Progenitor cell of endocrine pancreas (in vitro differentiated cells): ENCODE measurements around the gene ADGRF5. TPM values are rescaled to one million over a fixed set of nuclear protein-coding genes. Genes with fewer than 3 reads are reported as not detected.

ENCODE experiments used
- DNase-seq: peaks from one replicate; pipeline ENCODE4 v3.0.0; 2021; ENCODE audit warnings: low spot score; ENCODE audit not compliant: unreplicated experiment
- H3K27ac Mint-ChIP-seq: 2 replicates; pipeline ENCODE4 v1.8.0; 2021; ENCODE audit warnings: mild to moderate bottlenecking, moderate library complexity, mixed read lengths
- H3K27me3 Mint-ChIP-seq: 2 replicates; pipeline ENCODE4 v1.8.0; 2021; ENCODE audit warnings: mixed read lengths
- H3K36me3 Mint-ChIP-seq: 2 replicates; pipeline ENCODE4 v1.8.0; 2022; ENCODE audit warnings: mixed read lengths; ENCODE audit not compliant: insufficient read depth
- H3K4me1 Mint-ChIP-seq: 2 replicates; pipeline ENCODE4 v1.8.0; 2021; ENCODE audit warnings: low read depth, mixed read lengths
- H3K4me3 Mint-ChIP-seq: 2 replicates; pipeline ENCODE4 v1.8.0; 2021; ENCODE audit warnings: low read depth, mild to moderate bottlenecking, moderate library complexity, mixed read lengths
- H3K9me3 Mint-ChIP-seq: 2 replicates; pipeline ENCODE4 v1.8.0; 2021; ENCODE audit warnings: low read depth, mixed read lengths
- long read RNA-seq: library from polyadenylated mRNA; unstranded; transcript quantifications from one replicate; pipeline ENCODE4 v2.0.0, GENCODE V29; 2020
- total RNA-seq: library from RNA; stranded (reverse); gene quantifications from 2 replicates; pipeline ENCODE4 v1.2.1, GENCODE V29; 2021
- TF ChIP-seq, protein P1 (sequence below): fragments of 200-600 bp; sonication (generic); IDR thresholded peaks from one replicate; pipeline ENCODE4 v1.5.0; 2021; ENCODE audit warnings: antibody characterized with exemption, mild to moderate bottlenecking; ENCODE audit not compliant: unreplicated experiment

The ADGRF5 gene, protein sequence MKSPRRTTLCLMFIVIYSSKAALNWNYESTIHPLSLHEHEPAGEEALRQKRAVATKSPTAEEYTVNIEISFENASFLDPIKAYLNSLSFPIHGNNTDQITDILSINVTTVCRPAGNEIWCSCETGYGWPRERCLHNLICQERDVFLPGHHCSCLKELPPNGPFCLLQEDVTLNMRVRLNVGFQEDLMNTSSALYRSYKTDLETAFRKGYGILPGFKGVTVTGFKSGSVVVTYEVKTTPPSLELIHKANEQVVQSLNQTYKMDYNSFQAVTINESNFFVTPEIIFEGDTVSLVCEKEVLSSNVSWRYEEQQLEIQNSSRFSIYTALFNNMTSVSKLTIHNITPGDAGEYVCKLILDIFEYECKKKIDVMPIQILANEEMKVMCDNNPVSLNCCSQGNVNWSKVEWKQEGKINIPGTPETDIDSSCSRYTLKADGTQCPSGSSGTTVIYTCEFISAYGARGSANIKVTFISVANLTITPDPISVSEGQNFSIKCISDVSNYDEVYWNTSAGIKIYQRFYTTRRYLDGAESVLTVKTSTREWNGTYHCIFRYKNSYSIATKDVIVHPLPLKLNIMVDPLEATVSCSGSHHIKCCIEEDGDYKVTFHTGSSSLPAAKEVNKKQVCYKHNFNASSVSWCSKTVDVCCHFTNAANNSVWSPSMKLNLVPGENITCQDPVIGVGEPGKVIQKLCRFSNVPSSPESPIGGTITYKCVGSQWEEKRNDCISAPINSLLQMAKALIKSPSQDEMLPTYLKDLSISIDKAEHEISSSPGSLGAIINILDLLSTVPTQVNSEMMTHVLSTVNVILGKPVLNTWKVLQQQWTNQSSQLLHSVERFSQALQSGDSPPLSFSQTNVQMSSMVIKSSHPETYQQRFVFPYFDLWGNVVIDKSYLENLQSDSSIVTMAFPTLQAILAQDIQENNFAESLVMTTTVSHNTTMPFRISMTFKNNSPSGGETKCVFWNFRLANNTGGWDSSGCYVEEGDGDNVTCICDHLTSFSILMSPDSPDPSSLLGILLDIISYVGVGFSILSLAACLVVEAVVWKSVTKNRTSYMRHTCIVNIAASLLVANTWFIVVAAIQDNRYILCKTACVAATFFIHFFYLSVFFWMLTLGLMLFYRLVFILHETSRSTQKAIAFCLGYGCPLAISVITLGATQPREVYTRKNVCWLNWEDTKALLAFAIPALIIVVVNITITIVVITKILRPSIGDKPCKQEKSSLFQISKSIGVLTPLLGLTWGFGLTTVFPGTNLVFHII (N-terminal part only)
- 0.04 TPM in 1 of 2 replicates, not detected in the other for total RNA-seq
- long read RNA-seq: 0 reads

DNA sequence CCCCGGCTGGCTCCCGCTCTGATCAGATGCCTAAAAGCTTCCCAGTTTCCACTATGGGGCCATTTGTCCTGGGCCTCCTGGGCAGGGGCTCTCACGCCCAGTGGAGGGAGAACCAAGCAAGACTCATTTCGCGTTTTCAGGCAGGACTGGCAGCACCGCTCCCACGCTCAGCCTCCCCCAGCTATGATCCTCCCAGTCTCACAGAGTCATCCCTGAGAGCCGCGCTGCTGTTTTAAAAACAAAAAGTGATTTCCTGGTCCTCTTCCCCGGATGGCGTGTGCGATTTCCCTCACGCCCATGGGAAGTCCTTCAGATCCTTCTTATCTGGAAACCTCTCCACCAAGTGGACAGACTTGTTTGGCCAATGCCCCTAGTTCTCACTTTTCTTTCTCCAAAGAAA is at the start of gene ADGRF5:
Gene ADGRF5 (minus strand): TSS at position 208 of the 400 bp plus-strand sequence. CDS start 15,176 bp downstream, outside the sequence.
- Mint-ChIP-seq H3K4me3 (no peak within 1 kb of the TSS), H3K4me1 (no peaks in the 10 kb centered on the region), H3K27me3 (no peaks in the 10 kb centered on the region), H3K27ac (no peak within 1 kb of the TSS), H3K36me3 (no peaks in the 10 kb centered on the region), H3K9me3 (peaks cover 2% of the 10 kb centered on the region)
- no peak for DNase-seq
- TF ChIP-seq, protein P1, sequence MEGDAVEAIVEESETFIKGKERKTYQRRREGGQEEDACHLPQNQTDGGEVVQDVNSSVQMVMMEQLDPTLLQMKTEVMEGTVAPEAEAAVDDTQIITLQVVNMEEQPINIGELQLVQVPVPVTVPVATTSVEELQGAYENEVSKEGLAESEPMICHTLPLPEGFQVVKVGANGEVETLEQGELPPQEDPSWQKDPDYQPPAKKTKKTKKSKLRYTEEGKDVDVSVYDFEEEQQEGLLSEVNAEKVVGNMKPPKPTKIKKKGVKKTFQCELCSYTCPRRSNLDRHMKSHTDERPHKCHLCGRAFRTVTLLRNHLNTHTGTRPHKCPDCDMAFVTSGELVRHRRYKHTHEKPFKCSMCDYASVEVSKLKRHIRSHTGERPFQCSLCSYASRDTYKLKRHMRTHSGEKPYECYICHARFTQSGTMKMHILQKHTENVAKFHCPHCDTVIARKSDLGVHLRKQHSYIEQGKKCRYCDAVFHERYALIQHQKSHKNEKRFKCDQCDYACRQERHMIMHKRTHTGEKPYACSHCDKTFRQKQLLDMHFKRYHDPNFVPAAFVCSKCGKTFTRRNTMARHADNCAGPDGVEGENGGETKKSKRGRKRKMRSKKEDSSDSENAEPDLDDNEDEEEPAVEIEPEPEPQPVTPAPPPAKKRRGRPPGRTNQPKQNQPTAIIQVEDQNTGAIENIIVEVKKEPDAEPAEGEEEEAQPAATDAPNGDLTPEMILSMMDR: no peak

DNA sequence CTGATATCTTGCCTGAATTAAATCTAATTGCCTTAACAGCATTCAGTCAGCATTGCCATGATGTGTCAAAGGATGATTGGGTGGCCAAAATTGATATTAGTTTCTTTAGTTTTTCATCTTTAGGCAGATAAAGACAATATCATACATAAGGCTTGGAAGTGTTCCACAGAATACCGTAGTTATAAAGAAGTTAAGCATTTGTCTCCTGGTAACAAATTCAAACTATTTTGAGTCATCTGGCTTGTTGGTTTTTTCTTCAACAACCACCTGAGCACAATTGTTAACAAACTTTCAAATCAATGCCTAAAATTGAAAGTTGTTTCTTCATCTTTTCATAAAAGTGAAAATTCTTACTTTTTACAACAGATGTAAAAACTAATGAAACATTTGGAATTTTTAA is 47.5 kb upstream of the ADGRF5 start:
- Mint-ChIP-seq H3K4me3 (no peak overlapping the region), H3K27ac (no peak overlapping the region), H3K36me3 (no peaks in the 10 kb centered on the region), H3K9me3 (no peaks in the 10 kb centered on the region), H3K27me3 (peaks cover 3% of the 10 kb centered on the region), H3K4me1 (peaks cover 2% of the 10 kb centered on the region)
- TF ChIP-seq, protein P1: no peak
- DNase-seq: no peak

DNA sequence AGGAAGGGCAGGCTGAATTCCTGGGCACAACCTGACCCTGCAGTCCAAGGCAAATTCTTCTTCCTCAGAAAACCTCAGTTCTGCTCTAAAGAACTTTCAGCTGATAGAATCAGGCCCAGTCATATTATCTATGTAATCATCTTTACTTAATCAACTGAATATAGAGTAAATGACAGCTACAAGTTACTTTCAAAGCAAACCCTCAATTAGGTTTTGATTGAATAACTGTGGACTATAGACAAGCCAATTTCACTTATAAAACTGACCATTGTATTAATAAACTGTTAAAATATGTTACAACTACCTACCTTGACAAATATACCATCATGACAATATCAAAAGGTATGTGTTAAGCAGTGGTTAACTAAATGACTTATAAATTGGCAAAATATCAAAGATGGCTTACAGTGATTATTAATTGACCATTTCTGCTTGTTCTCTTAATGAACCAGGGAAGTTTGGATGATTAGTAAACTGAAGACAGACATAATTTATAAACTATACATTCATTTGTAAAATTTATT is 46.1 kb upstream of the ADGRF5 start:
- no peaks in the 10 kb centered on the region for H3K9me3 Mint-ChIP-seq
- DNase-seq: no peak
- H3K36me3 Mint-ChIP-seq: no peaks in the 10 kb centered on the region
- H3K4me1 Mint-ChIP-seq: peaks cover under 1% of the 10 kb centered on the region
- TF ChIP-seq, protein P1: no peak
- H3K27me3 Mint-ChIP-seq: peaks cover 3% of the 10 kb centered on the region
- no peak overlapping the region for H3K27ac Mint-ChIP-seq
- no peak overlapping the region for H3K4me3 Mint-ChIP-seq

DNA sequence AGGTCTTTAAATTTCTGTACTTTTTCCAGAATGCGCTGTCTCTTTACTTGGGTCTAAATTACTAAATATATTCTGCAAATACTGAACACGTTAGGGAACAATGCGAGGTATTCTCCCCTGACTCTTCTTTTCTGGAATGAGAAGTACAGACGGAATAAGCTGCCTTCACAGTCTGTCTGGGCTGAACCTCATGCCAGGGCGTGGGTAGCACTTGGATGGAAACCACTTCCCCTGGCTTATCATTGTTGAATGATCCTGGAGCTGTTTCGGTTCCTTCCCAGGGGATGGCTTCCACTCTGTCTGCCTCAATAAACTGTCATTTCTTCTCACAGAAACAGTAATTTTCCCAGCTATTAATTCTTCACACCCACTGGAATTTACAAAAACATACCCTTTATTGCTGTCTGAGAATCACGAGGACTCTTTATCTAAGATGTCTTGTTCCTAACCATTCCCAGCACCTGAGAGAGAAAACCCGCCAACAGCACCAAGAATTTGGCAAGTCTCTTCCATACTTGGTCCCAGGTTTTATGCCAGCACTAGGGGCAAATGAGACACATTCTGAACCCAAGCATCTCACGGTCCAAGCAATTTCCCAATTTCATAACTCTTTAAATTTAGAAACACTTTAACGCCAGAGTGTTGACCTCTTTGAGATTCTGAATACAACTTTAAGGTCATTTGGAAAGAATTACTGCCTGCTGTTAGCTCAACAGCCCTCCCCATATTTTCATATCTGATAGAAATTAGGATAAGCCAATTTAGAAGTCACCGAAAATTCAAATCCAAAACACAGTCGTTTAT is 43.2 kb upstream of the ADGRF5 start:
- TF ChIP-seq, protein P1: no peak
- Mint-ChIP-seq H3K4me1 (no peaks in the 10 kb centered on the region), H3K9me3 (no peaks in the 10 kb centered on the region), H3K27ac (no peak overlapping the region), H3K36me3 (no peaks in the 10 kb centered on the region), H3K4me3 (no peak overlapping the region), H3K27me3 (peaks cover 3% of the 10 kb centered on the region)
- no peak for DNase-seq
